Measurements from ENCODE around the gene CFAP54.
"Not testable (repeated sequence)": the region's sequence is repeated elsewhere in the genome, so short reads cannot be mapped to it uniquely, and the experiment has no call there.

Gene CFAP54, protein sequence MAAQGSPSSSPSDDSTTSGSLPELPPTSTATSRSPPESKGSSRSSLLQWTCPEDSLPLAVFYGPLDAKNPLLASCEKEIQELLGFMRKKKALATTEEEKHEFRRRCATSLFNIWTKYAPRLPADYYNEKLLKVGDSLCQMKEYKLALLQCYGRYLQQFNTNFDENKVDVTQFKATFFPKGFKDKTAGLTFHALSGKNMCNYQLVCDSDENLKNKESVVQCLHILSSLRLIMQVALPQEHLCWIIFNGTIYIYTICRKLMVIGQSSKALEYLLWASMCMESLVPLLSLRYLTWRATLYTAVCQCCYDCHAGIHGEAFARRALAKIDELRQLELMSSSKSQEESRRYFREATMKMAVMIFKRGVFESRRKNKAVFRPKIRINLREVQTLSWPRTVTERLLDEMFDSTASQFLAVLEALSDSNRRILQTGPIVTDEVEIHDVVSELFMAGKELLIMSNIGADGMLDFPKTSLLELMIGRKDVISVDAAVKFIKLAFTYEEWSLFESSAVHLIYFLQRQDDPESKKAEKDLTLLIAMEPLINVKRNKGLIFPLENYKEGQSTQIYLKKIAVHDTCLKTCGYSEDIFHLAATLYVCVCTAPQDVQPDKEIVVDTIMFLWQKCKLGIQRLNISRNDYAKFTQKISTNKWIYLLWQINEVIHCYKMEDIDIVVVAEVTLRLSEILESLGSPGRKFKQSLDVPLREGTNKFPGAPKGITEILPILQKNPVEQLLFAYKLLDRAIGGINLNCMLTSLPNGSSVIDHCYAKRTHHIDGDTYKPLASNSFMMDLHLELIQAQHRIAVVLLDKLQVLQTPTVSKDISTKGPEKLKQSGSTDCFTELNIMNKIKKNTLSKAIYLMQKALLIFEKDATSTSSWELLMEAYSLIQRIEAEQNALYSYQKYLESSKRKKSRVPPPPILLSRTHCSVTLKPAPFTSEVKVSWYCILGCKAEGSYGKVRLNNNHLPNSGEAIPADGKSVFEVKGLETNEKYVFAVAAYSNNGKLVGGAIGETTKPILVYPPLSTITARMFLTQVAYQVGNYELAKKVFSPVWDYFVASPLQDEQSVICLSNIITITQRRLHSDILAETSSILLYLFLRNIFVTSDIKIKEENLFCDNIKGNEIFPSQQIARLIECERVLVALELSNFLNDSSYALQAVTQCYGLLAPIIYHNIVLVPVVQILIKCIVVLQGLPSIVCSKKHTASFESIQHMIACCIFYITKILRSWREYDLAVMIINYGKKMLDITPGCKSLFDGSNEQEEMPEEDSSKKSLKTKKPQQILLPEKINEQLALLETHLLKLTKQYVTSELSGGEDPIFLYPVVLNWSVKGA (N-terminal part only)

DNA sequence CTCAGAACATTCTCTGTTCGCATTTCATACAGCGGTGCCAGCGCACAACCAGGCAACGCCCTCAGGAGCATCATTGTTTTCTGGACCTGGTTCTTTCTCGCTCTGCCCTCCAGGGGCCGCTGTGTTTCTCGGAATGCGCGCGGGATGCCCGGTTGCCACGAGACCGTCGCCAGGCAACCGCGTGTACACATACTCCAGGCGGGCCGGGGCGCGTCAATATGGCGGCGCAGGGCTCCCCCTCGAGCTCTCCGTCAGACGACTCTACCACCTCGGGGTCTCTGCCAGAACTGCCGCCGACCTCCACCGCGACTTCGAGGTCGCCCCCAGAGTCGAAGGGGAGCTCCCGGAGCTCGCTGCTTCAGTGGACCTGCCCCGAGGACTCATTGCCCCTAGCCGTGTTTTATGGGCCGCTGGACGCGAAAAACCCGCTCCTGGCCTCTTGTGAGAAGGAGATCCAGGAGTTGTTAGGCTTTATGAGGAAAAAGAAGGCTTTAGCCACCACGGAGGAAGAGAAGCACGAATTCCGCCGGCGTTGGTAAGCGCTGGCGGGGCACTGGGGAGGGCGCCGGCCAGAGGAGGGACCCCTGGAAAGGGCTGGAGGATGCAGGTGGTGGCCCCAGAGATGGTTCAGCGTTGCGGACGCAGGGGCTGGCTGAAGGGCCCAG lies at the start of gene CFAP54:
CFAP54 (plus strand) TSS at position 186 of the 665 bp plus-strand sequence; CDS start at position 219, 33 bp downstream.
- DNase-seq = peak; percentile 90

DNA sequence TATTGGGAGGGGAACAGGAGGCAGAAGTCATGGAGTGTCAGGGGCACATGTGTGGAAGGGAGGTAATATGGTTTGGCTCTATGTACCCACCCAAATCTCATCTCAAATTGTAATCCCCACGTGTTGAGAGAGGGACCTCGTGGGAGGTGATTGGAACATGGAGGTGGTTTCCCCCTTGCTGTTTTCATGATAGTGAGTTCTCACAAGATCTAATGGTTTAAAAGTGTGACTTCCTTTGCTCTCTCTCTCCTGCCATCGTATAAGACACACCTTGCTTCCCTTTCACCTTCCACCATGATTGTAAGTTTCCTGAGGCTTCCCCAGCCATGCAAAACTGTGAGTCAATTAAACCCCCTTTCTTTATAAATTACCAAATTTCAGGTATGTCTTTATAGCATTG lies 47.6 kb upstream of the CFAP54 start:
- DNase-seq = no peak

DNA sequence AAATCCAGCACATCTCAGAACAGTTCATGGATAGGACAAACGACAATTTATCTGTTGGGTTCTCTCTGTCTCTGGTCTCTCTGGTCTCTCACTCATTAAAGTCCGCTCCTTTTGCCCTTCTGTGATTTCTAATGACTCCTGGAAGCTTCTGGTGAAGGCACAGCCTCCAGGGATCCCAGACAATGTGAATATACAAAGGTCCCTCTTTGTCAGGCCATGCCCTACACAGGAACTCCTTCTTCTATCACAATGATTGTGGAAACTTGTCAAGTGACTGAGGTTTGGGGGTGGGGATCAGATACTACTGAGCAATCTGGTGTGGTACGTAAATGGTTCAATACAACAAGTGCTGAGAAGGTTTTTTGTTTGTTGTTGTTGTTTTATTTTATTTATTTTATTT lies 46.5 kb upstream of the CFAP54 start:
- DNase-seq = no peak

DNA sequence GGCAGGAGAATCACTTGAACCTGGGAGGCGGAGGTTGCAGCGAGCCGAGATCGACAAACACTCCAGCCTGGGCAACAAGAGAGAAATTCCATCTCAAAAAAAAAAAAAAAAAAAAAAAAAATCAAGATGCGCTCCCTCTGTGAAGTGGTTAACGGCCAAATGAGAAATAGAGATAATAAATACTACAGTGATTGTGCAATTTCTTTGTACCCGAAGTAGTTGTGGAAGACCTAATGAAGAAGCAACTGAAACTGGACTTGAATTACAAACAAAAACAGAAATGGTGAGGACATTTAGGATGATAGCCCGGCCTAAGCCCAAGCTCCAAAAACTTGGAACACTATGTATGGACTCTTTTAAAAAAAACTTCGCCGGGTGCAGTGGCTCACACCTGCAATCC lies 45.0 kb upstream of the CFAP54 start:
- no peak for DNase-seq

DNA sequence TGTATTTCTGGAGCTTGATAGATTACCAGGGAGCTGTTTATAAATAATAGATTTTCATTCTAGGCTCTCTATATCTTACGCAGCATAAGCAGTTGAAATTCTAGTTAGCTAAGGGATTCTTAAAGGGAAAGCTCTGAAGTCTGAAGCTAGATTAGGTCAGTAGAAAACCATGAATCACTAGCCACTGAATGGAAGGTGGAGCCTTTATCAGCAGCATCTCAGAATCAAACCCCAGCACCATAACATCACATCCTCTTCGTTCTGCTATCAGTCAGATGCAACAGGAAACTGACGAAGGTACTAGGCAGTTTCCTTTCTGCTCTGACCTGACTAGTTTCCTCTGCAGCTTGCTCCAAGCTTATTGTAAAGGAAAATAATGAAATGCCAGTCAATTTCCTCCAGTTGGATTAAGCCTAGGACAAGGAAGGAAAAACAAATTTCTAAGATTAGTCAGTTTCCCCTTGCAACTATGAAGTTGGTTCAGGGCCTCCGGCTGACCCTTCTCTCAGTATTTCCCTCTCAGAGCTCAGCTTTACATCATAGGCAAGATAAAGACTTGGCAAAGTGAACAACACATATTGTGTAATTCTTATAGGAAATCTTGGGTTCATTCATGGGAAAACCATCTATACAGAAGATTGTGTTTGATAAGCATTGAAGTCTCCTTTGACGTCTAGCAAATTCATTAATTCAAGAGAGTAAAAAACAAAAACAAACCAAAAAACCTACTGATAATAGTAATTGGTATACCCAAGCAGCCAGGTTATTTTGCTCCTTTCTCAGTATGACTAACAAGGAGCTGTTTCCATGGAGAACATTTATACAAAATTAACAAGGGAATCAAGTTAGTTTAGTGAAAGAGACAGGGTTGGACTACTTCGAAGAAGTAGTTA lies 43.4 kb upstream of the CFAP54 start:
- DNase-seq = no peak

DNA sequence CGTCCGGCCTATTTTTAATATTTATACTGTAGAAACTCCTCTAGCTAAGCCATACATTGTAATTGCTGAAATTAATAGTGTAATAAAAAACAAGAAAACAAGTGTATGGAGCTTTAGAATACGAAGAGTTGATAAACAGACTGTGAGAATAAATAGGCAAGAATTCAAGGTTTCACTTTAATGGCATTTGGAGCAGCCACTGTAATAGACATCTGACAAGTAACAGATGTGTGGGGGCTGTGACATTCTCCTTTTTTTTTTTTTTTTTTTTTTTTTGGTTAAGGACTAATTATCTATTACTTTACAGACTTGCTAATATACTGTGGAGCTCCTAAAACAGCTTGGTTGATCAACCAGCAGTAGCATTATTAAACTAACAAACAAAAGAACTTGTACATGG lies 42.1 kb upstream of the CFAP54 start:
- DNase-seq = no peak

DNA sequence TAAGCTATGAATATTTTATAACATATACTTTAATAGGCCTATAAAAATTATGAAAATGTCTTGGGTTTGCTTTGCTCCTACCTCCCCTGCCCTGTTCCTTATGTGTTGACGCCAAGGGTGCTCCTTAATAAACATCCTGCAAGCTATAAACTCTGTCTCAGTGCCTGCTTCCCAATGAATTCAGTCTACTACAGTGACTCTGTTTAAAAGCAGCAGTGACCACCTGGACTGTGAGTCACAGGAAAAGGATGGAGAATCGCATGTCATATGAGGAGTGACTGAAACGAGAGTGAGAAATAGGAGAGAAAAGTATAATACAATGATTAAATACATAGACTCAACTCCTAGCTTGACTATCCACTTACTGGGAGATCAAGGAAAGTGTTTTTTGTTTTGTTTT lies 41.1 kb upstream of the CFAP54 start:
- DNase-seq = no peak

DNA sequence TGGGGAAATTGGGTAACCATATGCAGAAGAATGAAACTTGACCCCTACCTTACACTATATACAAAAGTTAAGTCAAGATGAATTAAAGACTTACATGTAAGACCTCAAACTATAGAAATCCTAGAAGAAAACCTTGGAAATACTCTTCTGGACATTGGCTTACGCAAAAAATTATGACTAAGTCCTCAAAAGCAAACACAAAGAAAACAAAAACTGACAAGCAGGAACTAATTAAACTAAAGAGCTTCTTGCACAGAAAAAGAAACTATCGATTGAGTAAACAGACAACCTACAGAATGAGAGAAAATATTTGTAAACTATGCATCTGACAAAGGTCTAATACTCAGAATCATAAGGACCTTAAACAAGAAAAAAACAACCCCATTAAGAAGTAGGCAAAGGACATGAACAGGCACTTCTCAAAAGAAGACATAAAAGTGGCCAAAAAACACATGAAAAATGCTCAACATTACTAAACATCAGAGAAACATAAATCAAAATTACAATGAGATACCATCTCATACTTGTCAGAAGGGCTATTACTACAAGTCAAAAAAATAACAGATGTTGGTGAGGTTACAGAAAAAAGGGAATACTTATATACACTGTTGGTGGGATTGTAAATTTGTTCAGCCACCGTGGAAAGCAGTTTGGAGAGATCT lies 37.0 kb upstream of the CFAP54 start:
- no peak for DNase-seq

DNA sequence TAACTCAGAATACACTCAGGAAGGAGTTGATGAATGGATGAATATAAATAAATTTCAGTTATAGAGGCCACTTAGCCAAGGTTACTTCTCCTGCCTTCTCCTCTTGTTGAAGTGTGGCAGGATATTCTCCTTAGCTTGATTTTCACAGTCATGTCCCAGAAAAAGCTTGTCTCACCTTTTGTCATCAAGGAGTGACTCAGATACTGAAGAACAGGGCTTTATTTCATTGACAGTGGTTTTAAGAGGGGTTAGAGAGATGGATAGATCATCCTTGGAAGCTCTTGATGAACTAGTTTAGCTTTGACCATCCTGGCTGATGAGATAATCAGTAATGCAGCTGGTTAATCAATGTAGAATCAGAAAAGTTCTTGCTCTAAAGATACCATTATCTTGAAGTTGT lies 35.0 kb upstream of the CFAP54 start:
- DNase-seq = no peak

DNA sequence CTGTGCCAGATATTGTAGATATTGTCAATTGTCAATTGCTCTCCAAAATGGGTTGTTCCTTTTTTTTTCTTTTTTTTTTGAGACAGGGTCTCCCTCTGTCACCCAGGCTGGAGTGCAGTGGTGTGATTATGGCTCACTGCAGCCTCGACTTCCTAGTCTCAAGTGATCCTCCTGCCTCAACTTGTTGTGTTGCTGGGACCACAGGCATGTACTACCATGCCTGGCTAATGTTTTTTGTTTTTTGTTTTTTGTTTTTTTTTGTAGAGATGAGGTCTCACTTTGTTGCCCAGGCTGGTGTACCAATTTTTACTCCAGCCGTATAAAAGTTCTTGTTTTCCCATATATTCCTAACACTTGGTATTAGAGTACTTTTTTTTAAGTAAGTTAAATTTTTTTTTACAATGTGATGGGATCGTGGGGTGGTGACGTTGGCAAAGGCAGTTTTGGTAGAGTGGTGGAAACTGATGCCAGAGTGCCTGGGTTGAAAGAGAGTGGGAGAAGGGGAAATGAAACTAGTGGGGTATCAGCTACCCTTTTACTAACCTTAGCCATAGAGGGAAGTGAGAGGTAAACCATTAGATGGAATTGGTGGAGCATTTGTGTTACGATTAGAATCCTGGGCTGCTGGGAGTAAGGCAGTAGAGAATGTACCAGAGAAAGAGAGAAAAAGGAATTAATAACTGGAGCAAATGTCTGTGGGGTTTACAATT lies 33.0 kb upstream of the CFAP54 start:
- no peak for DNase-seq

DNA sequence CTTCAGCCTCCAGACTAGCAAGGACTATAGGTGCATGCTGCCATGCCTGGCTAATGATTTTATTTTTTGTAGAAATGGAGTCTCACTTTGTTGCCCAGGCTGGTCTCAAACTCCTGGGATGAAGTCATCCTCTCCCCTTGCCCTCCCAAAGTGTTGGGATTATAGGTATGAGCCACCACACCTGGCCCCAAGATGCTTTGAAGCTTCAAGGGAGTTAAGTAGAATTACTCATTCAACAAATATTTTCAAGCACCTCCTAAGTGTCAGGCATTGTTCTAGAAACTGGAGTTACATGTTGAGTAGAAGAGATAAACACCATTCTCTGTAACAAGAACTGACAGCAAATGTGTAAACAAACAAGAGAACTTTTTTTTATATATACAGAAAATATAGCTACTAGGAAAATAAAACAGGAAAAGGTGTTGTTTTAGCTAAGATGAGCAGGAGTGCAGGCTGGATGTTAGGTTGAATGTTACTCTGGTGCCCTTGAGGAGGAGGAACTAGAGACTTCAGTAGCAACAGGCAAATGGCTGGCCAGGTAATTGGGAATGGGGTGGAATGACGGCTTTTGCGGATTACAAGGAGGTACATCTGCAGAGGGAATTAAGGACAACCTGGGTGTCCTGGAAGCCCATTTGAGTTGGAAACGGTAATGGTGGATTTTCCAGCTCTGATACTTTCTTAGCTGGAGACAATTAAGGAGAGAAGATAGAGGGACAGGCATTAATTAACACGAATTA lies 32.0 kb upstream of the CFAP54 start:
- DNase-seq = peak; percentile 73

DNA sequence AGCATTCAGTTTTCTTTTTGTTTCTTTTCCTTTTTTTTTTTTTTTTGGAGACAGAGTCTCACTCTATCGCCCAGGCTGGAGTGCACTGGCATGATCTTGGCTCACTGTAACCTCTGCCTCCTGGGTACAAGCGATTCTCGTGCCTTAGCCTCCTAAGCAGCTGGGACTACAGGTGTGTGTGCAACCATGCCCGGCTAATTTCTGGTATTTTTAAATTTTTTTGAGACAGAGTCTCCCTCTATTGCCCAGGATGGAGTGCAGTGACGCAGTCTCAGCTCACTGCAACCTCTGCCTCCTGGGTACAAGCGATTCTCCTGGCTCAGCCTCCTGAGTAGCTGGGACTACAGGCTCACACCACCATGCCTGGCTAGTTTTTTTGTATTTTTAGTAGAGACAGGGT lies 30.1 kb upstream of the CFAP54 start:
- DNase-seq = not testable (repeated sequence)

DNA sequence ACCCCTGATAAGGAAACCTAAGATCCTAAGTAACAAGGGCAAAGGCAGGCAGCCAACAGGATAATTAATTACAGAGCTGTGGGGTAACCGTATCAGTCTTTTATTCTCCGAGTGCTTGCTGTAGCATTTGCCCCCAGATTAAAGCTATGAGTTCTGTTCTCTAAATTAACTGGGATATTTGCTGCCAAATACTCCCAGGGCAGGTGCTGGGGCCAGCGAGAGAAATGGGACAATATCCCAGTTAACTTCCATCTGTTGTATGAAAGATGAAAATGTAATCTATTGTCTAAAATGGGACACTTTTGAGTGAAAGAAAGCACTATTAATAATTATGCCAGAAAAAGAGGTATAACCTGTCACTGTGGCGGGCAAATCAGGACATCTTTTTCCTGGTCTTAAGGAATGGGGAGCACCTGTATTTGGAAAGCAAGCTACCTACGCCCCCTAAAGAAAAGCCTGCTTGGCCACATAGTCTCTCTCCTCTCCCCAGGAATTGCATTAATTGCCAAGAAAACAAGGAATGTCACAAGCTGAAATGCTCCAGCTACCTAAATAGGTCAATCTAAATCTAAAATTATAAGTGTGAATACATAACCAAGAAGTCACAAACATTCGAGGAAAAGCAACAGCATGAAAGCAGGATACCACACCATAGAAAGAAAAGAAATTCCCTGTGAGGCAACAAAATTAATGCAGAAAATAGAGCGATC lies 26.7 kb upstream of the CFAP54 start:
- no peak for DNase-seq

DNA sequence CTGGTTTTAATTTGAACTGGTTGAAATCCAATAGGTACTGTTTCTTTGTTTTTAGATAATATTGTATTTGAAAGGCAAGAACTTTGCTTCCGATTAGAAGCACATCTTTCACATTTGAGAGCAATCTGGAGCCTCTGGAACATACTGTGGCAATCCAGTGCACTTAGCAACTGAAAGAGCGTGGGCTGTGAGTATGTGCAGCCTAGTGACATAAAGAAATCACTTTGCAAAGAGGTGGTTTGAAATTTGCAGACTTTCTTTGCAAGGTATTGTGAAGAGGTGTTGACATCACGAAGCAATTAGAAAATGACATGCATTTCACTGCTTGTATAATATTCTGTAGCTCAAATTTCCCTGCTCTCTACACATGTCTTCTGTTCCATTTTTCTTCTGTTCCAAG lies 23.5 kb upstream of the CFAP54 start:
- DNase-seq = no peak

DNA sequence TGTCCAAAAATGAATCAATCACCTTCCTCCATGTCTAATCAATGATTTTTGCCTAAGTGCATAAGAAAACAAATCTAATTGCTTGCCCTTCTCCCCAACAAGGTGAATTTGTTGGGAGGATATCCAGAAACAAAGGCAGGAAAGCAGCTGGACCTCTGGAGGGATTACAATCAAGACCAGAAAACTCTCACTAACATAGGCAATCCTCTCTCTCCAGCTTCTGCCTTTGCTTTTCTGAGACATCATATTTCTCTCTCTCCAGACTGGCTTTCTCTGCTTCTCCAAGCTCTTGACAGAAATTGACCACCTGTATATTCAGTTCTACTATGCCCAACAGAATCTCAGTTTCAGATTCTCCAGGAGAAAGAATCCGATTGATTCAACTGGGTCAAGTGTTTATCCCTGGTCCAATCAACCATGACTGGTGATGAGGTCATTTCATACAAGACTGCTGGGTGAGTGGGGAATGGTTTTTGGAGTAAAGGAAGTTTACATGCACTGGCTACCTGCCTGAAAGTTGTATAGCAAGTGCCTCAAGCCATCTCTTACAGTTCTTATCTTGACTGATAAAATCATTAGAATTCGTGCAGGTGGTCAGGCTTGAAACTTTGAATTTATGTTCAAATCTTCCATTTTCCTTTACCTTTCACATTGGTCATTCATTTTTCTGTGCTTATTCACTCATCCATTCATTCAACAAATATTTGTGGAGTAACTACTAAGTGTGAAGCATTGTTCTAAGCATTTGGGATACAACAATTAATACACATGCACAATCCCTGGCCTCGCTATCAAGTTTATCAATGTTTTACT lies 22.2 kb upstream of the CFAP54 start:
- DNase-seq = peak; percentile 53

DNA sequence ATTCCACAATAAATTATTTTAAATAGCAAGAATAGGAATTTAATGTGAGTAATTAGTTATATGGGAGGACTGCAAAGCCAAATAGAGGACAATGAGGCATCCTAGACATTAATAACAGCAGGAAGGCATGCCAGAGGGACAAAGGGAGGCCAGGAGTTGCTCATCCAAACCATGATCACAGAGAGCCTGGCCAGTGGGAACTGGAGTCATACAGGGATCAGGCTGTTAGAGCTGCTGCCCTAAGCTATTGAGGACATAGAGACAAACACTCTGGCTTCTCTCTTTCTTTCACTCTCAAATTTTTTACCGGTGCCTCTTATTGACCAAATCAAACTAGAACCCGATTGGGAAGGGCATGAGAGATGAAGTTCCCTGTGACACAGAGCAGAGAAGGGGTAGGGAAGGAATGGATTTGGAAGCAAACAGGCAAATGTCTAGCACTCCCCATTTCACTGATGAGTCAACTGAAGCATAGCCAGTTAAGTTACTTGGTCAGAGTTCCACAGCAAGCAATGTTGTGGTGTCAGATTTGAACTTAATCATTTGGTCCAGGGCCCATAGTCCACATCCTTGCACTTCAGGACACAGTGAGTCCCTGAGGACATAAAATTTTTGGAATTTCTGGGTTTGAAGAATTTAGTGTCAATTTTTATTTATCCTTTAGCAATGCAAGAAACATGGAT lies 17.9 kb upstream of the CFAP54 start:
- DNase-seq = no peak

DNA sequence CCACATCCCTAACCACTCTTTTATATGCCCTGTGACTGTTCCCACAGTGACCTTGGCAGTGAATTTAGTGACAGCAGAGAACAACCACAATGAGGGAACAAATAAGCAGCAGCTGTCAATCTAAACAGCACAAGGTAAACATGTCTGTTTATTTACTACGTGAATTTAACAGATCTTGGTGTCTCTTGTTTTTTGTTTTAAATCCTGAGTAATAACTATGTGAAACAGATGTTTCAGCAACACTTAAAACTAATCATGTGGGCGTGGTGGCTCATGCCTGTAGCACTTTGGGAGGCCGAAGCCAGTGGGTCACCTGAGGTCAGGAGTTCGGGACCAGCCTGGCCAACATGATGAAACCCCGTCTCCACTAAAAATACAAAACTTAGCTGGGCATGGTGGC lies 17.0 kb upstream of the CFAP54 start:
- DNase-seq = no peak
